ENCODE results near the gene FRMPD1. TPM values are rescaled to one million over a fixed set of nuclear protein-coding genes. Genes with fewer than 3 reads are reported as not detected.

FRMPD1 gene
- total and polyA plus RNA-seq, 7 experiments from 2014 or later = not detected

Other genes with a start within 250 kb of the FRMPD1 start
- gene GRHPR, start 228.3 kb upstream of the FRMPD1 start, total RNA-seq = 10 to 100 TPM; 33.2 to 58.6 (median 53.1) TPM
- gene GRHPR, start 228.3 kb upstream of the FRMPD1 start, polyA plus RNA-seq = 10 to 100 TPM; 78.1 to 94.7 TPM
- gene ZBTB5, start 185.5 kb upstream of the FRMPD1 start, total RNA-seq = 10 to 100 TPM in 4 of 5 experiments, 1 to 10 TPM in 1; 8.5 to 16.8 (median 14.8) TPM
- gene ZBTB5, start 185.5 kb upstream of the FRMPD1 start, polyA plus RNA-seq = 1 to 10 TPM in 1 of 2 donors, under 1 TPM in 1; 0.60 to 1.4 TPM
- gene POLR1E, start 165.0 kb upstream of the FRMPD1 start, total RNA-seq = 10 to 100 TPM; 24.7 to 40.0 (median 31.0) TPM
- gene POLR1E, start 165.0 kb upstream of the FRMPD1 start, polyA plus RNA-seq = 10 to 100 TPM; 20.7 to 22.7 TPM
- gene FBXO10, start 74.6 kb upstream of the FRMPD1 start, total RNA-seq = 1 to 10 TPM in 4 of 5 experiments, under 1 TPM in 1; 0.85 to 2.6 (median 2.2) TPM
- gene FBXO10, start 74.6 kb upstream of the FRMPD1 start, polyA plus RNA-seq = under 1 TPM; 0.37 to 0.86 TPM
- 10 to 100 TPM; 33.6 to 86.8 (median 44.7) TPM for gene TOMM5, start 58.4 kb upstream of the FRMPD1 start, total RNA-seq
- 100 to 1,000 TPM; 122 to 172 TPM for gene TOMM5, start 58.4 kb upstream of the FRMPD1 start, polyA plus RNA-seq
- gene TRMT10B, start 102.9 kb downstream of the FRMPD1 start, total RNA-seq = 10 to 100 TPM; 16.0 to 28.9 (median 18.5) TPM
- 10 to 100 TPM; 15.3 to 21.7 TPM for gene TRMT10B, start 102.9 kb downstream of the FRMPD1 start, polyA plus RNA-seq
- 10 to 100 TPM; 27.8 to 66.1 (median 60.7) TPM for gene EXOSC3, start 134.1 kb downstream of the FRMPD1 start, total RNA-seq
- 10 to 100 TPM; 17.2 to 35.2 TPM for gene EXOSC3, start 134.1 kb downstream of the FRMPD1 start, polyA plus RNA-seq
- gene DCAF10, start 149.8 kb downstream of the FRMPD1 start, total RNA-seq = 10 to 100 TPM; 12.1 to 22.5 (median 21.3) TPM
- 10 to 100 TPM; 27.4 to 28.6 TPM for gene DCAF10, start 149.8 kb downstream of the FRMPD1 start, polyA plus RNA-seq